Keratinocyte (primary cell): ENCODE data around the gene MGMT.

Experiments used
- CTCF ChIP-seq, 3 experiments: IDR thresholded peaks in 1 of 3; conservative IDR thresholded peaks in 1 of 3; optimal IDR thresholded peaks in 1 of 3; 2 replicates in 2 of 3; 3 replicates in 1 of 3; pipeline versions ENCODE3 to v1.5.1; 2011; ENCODE audit warnings: low read length in 3 of 3, mild to moderate bottlenecking in 3 of 3, moderate library complexity in 2 of 3, control low read depth in 1 of 3, inconsistent platforms in 1 of 3; ENCODE audit not compliant: insufficient read depth in 2 of 3; ENCODE audit errors: extremely low read depth in 1 of 3
- EZH2 ChIP-seq: IDR thresholded peaks from one replicate; pipeline ENCODE4 v1.6.1; 2012; ENCODE audit warnings: inconsistent platforms, mild to moderate bottlenecking, low read length, moderate library complexity

- TF ChIP-seq CTCF (optimal IDR thresholded peaks at IDR 0.05 in 1 of 3, IDR thresholded peaks at IDR 0.05 in 1 of 3, conservative IDR thresholded peaks at IDR 0.05 in 1 of 3; ENCODE audit: extremely low read depth in 1 of 3, insufficient read depth in 2 of 3, low read length in 3 of 3): no peak
- TF ChIP-seq EZH2: no peak
Observed at GRCh38 chr10:129531969-129532660, 65.1 kb downstream of the MGMT start.
